GM12801 (cell line): ENCODE measurements around the gene LOXL4.

Experiments
- CTCF ChIP-seq: IDR thresholded peaks from one replicate; pipeline ENCODE4 v1.5.1; 2011; ENCODE audit warnings: control low read depth; ENCODE audit not compliant: insufficient read length; ENCODE audit errors: extremely low read depth

Gene LOXL4

GRCh38 chr10:98293550-98294269 is 25.7 kb upstream of the LOXL4 start:
- no peak for TF ChIP-seq CTCF

GRCh38 chr10:98292971-98293370 is 25.0 kb upstream of the LOXL4 start:
- no peak for TF ChIP-seq CTCF

GRCh38 chr10:98289802-98290209 is 21.8 kb upstream of the LOXL4 start:
- no peak for TF ChIP-seq CTCF

GRCh38 chr10:98287321-98287720 is 19.3 kb upstream of the LOXL4 start:
- TF ChIP-seq CTCF: no peak

- TF ChIP-seq CTCF: no peak
These were observed 18.4 kb upstream of the LOXL4 start for GRCh38 chr10:98286419-98286818.

- no peak for TF ChIP-seq CTCF
These were observed 17.4 kb upstream of the LOXL4 start for GRCh38 chr10:98285416-98285815.

- TF ChIP-seq CTCF: no peak
These were observed 8.3 kb upstream of the LOXL4 start for GRCh38 chr10:98276311-98276710.
